H1 (cell line): ENCODE results near the gene PNPLA3. TPM values are rescaled to one million over a fixed set of nuclear protein-coding genes. Genes with fewer than 3 reads are reported as not detected.

Experiments
- RAD21 ChIP-seq, 2 experiments: IDR thresholded peaks in 1 of 2; conservative IDR thresholded peaks in 1 of 2; 2 replicates each; pipeline ENCODE4 v1.6.1; 2011; ENCODE audit warnings: low read depth in 2 of 2, low read length in 2 of 2, improper control_type of control experiment in 1 of 2, inconsistent platforms in 1 of 2, mild to moderate bottlenecking in 1 of 2, moderate library complexity in 1 of 2
- TEAD4 ChIP-seq: IDR thresholded peaks from 2 replicates; pipeline ENCODE4 v1.6.1; 2012; ENCODE audit warnings: low read depth, low read length, inconsistent platforms, mixed read lengths
- polyA plus RNA-seq, 7 experiments: library from polyadenylated mRNA; depleted of rRNA in 3 of 7; stranded (reverse) in 5 of 7; unstranded in 2 of 7; fragments of >200 nt in 5 of 7; fragments of 200-250 nt in 2 of 7; gene quantifications; 1 replicate in 5 of 7; 2 replicates in 1 of 7; 4 replicates in 1 of 7; pipeline versions ENCODE4 v1.2.1 to v1.2.3, GENCODE V29; 2011 to 2013; ENCODE audit warnings: missing spikeins in 2 of 7, mixed read lengths in 2 of 7
- total RNA-seq: library from RNA; stranded (reverse); fragmentation: NEBNext Ultra II Directional; extraction: Animal tissue kit (Norgen Biotek cat#: 25700); gene quantifications from 2 replicates; pipeline ENCODE4 v1.2.1, GENCODE V29; 2021

The PNPLA3 gene
- total and polyA plus RNA-seq, 2 of the 8 experiments (the other 6 are each of a cell fraction or from before 2014, with no cell fraction given): 17.5 to 23.4 TPM

- TF ChIP-seq TEAD4: peak; percentile 75
- peak in 1 of 2 experiments; percentile 11; a peak in 1 of 4 replicates for TF ChIP-seq RAD21 (IDR thresholded peaks at IDR 0.05 in 1 of 2, conservative IDR thresholded peaks at IDR 0.05 in 1 of 2; ENCODE audit: low read depth in 2 of 2, low read length in 2 of 2)
Observed at GRCh38 chr22:43922123-43922522, 1.5 kb upstream of the PNPLA3 start (continued).
